AG10803 (cell line): ENCODE data around the gene METRNL.

Source experiments
- DNase-seq: peaks from one replicate; pipeline ENCODE4 v3.0.0; 2010; ENCODE audit warnings: low read depth
- H3K4me3 ChIP-seq: 2 replicates; pipeline ENCODE4 v1.5.1; 2011; ENCODE audit warnings: mild to moderate bottlenecking, low read length, control low read depth
- TF ChIP-seq, protein P1 (sequence below): conservative IDR thresholded peaks from 2 replicates; pipeline ENCODE4 v1.5.1; 2011; ENCODE audit warnings: mild to moderate bottlenecking, low read length, control low read depth, inconsistent platforms

METRNL gene

GRCh38 chr17:83091257-83092141 lies 12.1 kb downstream of the METRNL start:
- no peak overlapping the region for H3K4me3 ChIP-seq
- DNase-seq: no peak
- TF ChIP-seq, protein P1, sequence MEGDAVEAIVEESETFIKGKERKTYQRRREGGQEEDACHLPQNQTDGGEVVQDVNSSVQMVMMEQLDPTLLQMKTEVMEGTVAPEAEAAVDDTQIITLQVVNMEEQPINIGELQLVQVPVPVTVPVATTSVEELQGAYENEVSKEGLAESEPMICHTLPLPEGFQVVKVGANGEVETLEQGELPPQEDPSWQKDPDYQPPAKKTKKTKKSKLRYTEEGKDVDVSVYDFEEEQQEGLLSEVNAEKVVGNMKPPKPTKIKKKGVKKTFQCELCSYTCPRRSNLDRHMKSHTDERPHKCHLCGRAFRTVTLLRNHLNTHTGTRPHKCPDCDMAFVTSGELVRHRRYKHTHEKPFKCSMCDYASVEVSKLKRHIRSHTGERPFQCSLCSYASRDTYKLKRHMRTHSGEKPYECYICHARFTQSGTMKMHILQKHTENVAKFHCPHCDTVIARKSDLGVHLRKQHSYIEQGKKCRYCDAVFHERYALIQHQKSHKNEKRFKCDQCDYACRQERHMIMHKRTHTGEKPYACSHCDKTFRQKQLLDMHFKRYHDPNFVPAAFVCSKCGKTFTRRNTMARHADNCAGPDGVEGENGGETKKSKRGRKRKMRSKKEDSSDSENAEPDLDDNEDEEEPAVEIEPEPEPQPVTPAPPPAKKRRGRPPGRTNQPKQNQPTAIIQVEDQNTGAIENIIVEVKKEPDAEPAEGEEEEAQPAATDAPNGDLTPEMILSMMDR: no peak

- TF ChIP-seq, protein P1: no peak
- no peak overlapping the region for H3K4me3 ChIP-seq
These were observed 12.8 kb downstream of the METRNL start for GRCh38 chr17:83092186-83092585.

GRCh38 chr17:83092931-83093330 lies 13.5 kb downstream of the METRNL start:
- TF ChIP-seq, protein P1: no peak
- DNase-seq: no peak
- no peak overlapping the region for H3K4me3 ChIP-seq

More at GRCh38 chr17:83092186-83092585, 12.8 kb downstream of the METRNL start:
- no peak for DNase-seq

DNA sequence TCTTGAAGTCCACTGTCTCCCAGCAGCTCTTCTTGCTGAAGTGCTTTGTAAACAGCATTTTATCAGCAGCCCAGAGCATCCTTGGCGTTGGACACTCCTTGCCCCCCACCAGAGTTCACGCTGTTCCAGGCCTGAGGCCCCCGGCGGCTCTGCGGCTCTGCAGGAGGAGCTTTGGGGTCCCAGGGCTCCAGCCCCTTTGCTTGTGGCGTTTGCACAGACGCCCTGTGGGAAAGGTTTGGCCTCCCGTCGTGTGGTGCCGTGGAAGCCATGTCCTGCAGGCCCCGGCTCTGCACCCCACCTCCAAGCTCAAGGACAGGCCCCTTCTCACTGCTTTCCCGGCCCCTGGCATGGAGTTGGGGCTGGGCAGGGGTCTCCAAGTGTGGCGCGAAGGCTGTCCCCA lies 14.1 kb downstream of the METRNL start:
- no peak overlapping the region for H3K4me3 ChIP-seq
- TF ChIP-seq, protein P1: no peak
- no peak for DNase-seq

DNA sequence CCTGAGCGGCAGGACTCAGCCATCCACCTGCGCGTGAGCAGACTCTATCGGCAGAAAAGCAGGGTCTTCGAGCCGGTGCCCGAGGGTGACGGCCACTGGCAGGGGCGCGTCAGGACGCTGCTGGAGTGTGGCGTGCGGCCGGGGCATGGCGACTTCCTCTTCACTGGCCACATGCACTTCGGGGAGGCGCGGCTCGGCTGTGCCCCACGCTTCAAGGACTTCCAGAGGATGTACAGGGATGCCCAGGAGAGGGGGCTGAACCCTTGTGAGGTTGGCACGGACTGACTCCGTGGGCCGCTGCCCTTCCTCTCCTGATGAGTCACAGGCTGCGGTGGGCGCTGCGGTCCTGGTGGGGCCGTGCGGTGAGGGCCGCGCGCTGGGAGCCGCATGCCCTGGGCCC lies 14.9 kb downstream of the METRNL start:
- no peak for DNase-seq
- no peak overlapping the region for H3K4me3 ChIP-seq
- TF ChIP-seq, protein P1: no peak

DNA sequence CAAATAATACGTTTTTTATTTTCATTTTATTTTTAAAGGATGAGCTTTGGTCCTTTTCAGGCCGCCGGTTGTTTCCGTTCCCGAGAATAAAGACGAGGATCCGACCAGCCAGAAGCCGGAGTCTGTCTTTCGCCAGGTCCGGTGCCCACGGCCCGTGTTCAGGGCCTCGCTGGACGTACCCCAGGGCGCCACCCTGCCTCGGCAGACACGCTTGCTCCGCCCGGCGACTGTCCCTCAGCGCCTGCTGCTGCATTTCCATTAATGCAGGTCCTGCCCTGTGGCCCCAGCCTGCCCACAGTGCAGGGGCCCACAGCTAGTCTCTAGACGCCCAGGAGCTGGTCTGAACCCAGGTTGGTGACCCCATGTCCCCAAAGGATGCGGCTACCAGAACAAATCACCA lies 15.6 kb downstream of the METRNL start:
- TF ChIP-seq, protein P1: no peak
- no peak for DNase-seq
- H3K4me3 ChIP-seq: no peak overlapping the region

DNA sequence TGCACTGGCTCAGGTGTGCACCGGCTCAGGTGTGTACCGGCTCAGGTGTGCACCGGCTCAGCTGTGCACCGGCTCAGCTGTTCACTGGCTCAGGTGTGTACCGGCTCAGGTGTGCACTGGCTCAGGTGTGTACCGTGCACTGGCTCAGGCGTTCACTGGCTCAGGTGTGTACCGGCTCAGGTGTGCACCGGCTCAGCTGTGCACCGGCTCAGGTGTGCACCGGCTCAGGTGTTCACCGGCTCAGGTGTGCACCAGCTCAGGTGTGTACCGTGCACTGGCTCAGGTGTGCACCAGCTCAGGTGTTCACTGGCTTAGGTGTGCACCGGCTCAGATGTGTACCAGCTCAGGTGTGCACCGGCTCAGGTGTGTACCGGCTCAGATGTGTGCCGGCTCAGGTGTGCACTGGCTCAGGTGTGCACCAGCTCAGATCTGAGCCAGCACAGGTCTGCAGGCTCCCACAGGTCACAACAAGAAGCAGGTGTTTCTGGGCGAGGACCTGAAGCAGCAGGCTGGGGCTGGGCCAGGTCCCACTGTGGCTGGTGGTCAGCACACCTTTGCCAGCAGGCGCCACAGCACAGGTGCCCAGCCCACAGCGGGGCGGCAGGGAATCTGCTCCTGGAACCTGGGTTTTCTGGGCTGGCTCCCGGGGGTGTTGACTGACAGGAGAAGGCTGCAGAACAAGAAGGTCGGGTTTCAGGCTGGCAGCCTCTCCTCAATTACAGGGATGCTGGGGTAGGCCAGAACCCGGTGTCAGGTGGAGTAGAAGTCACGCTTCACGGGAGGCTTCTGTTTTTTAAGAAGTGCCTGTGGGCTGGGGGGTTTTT lies 17.2 kb downstream of the METRNL start:
- H3K4me3 ChIP-seq: no peak overlapping the region
- no peak for DNase-seq
- TF ChIP-seq, protein P1: no peak
